HEK293T (cell line): ENCODE measurements around the gene NUSAP1.

Experiments used
- FOXK2 ChIP-seq: fragments of 450-650 bp; IDR thresholded peaks from 2 replicates; pipeline ENCODE4 v1.6.1; 2016; ENCODE audit warnings: mild to moderate bottlenecking
- FOXM1 ChIP-seq: fragments of 450-650 bp; IDR thresholded peaks from 2 replicates; pipeline ENCODE4 v1.6.1; 2017; ENCODE audit warnings: mild to moderate bottlenecking, borderline replicate concordance
- NFRKB ChIP-seq: fragments of 450-650 bp; IDR thresholded peaks from 2 replicates; pipeline ENCODE4 v1.6.1; 2016; ENCODE audit warnings: mild to moderate bottlenecking, moderate library complexity
- TARDBP ChIP-seq: fragments of 450-650 bp; IDR thresholded peaks from 2 replicates; pipeline ENCODE4 v1.6.1; 2016

DNA sequence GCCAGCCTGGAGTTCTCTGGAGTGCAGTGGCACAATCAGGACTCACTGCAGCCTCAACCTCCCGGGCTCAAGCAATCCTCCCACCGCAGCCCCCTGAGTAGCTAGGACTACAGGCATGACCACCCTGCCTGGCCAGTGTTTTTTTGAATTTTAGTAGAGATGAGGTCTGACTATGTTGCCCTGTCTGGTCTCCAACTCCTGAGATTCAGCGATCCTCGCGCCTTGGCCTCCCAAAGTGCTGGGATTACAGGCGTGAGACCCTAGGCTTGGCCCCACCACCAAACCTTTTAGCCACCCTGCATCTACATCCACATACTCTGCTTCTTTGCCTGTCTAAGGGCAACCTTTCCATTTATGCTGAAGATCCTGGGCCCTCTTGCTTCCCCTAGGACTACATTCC, 4.4 kb downstream of the NUSAP1 start:
- TF ChIP-seq TARDBP: no peak
- TF ChIP-seq NFRKB: no peak
- TF ChIP-seq FOXK2: no peak
- TF ChIP-seq FOXM1: no peak
